Right renal cortex interstitium (tissue), 3 donors: ENCODE data around the gene FCSK. TPM values are rescaled to one million over a fixed set of nuclear protein-coding genes. Genes with fewer than 3 reads are reported as not detected.

Experiments
- DNase-seq, 3 donors: peaks; one replicate each; pipeline ENCODE4 v3.0.0-alpha.2; 2013; ENCODE audit warnings: low read depth in 3 of 3, low spot score in 2 of 3
- polyA plus RNA-seq, 3 donors: library from polyadenylated mRNA; unstranded; fragments of 120-200 nt; gene quantifications; one replicate each; pipeline ENCODE4 v1.2.1, GENCODE V29; 2013; ENCODE audit not compliant: insufficient read length in 3 of 3

FCSK gene
- polyA plus RNA-seq, 3 donors, result 11.6 to 13.8 (median 12.8) TPM

GRCh38 chr16:70453117-70453891, 1.1 kb upstream of the FCSK start:
- no peak for DNase-seq

- DNase-seq, result no peak
Measured at GRCh38 chr16:70453892-70454221, 538 bp upstream of the FCSK start.

GRCh38 chr16:70455910-70456309, 1.5 kb downstream of the FCSK start:
- DNase-seq, result no peak

GRCh38 chr16:70457446-70458166, 3.2 kb downstream of the FCSK start:
- DNase-seq, result no peak

DNA sequence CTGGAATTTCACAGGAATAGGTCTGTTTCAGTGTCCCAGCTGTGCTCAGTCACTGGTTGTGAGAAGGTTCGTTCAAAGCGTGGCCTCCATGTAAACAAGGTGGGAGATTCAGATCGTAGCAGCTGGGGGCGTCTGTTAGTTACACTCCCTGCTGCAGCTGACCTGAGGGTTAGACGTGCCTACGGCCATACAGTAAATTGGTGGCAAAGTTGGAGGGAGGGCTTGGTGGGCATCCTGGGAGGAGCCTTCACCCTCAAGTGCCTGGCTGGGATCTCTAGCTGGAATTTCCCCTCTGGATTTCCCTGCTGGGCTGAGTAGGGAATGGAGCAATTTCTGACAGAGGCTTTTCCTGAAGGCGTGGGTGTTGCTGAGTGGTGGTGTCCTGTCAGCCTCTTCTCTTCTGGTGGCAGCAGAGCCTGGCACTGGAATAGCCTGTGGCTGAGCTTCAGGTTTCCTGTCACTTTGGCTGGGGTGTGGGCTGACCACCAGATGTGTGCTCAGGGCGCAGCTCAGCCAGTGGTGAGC, 6.4 kb downstream of the FCSK start:
- no peak for DNase-seq

- DNase-seq, result no peak
Measured at GRCh38 chr16:70463235-70463634, 8.8 kb downstream of the FCSK start.

DNA sequence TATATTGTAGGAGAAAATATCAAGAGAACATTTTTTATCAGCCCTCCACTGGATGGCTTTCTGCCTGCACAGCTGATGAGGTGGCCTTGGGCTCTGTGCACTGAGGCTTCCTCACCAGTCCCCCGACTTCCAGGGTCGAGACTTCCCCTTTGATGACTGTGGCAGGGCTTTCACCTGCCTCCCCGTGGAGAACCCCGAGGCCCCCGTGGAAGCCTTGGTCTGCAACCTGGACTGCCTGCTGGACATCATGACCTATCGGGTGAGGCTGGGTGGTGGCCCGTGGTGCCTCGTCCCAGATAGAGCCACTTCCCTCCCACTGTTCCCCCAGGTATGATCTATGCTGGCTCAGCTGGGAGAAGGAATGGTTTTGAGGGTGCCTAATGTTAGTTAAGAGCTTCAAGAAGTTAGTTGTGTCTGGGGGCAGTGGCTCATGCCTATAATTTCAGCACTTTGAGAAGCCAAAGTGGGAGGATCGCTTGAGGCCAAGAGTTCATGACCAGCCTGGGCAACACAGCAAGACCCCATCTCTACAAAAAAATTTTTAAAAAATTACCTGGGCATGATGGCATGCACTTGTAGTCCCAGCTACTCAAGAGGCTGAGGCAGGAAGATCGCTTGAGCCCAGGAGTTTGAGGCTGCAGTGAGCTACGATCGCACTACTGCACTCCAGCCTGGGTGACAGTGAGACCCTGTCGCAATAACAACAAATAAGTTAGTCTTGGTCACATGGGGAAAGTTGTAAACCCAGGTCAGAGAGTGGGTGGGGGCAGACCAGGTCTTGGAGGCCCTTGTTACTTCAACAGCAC, 11.8 kb downstream of the FCSK start:
- no peak for DNase-seq

DNA sequence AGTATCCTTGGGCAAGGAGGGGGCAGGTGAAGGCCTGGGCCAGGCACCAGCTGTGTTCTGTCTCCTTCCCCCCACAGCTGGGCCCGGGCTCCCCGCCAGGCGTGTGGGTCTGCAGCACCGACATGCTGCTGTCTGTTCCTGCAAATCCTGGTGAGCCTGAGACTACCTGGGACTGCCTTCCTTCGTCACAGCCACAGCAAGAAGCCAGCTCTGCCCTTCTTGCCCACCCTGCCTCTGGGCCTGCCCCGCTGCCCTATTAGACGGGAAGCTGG, 12.3 kb downstream of the FCSK start:
- DNase-seq, result no peak

- DNase-seq, result no peak
Measured at GRCh38 chr16:70467113-70467512, 12.7 kb downstream of the FCSK start.

DNA sequence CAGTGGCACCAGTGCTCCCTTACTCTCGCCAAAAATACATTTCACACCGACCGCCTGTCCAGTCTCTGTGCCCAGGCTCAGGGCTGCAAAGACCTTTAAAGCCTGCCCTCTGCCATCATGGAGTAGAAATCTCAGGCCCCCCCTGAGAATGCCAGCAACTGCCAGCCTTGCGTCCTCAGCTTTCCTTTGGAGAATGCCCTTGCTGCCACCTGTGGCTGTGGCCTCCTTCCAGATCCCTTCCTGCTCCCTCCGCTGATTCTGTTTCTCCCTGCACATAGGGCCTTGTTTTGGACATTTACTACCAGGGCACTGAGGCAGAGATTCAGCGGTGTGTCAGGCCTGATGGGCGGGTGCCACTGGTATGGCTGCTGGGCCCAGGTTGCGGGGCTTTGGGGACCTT, 13.2 kb downstream of the FCSK start:
- no peak for DNase-seq

DNA sequence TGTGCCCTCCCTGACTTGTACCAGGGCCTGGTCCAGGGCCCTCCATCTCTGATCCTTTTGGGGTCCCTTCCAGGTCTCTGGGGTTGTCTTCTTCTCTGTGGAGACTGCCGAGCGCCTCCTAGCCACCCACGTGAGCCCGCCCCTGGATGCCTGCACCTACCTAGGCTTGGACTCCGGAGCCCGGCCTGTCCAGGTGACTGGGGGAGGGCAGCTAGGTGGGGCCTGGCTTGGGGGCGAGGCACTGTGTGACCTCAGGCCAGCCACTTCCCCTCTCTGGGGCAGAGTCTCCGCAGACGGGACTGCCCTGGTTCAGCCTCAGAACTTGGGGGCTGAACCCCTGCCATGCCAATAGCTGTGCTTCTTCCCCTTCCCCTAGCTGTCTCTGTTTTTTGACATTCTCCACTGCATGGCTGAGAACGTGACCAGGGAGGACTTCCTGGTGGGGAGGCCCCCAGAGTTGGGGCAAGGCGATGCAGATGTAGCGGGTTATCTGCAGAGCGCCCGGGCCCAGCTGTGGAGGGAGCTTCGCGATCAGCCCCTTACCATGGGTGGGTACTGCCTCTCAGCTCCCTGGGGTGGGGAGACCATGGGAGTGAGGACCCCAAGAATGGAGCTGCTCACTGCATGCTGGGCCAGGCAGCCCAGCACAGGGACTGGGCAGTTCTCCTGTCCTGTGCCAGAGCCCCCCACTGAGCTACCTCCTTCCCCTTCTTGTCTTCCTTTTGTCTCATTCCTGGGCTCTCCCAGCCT, 14.6 kb downstream of the FCSK start:
- DNase-seq, result no peak

DNA sequence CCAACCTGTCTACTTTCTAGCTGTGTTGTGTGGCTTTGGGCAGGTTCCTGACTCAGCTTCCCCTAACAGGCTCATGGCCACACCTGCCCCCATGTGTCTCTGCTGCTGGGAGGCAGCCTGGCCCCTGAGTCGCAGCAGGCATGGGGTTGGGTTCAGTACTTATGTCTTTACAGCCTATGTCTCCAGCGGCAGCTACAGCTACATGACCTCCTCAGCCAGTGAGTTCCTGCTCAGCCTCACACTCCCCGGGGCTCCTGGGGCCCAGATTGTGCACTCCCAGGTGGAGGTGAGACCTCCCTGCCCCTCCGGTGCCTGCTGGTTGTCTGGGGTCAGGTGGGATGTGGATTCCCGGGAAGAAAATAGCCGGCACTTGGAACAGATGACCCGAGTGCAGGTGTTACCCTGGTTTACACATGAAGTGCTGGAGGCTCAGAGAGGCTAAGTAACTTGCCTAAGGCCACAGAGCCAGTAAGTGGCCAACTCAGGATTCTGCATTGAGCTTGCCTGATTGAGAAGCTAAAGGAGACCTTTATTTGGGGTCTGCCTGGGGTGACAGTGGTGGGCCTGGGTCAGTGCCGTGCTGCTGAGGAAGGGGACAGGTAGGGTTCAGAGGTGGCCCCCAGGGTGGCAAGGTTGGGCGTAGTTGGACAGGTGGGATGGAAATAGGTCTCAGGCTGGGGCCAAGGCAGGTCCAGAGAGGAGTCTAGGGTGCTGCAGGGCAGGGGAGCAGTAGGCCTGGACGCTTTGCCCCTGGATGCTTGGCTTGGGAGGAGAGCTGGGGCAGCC, 15.9 kb downstream of the FCSK start:
- no peak for DNase-seq

DNA sequence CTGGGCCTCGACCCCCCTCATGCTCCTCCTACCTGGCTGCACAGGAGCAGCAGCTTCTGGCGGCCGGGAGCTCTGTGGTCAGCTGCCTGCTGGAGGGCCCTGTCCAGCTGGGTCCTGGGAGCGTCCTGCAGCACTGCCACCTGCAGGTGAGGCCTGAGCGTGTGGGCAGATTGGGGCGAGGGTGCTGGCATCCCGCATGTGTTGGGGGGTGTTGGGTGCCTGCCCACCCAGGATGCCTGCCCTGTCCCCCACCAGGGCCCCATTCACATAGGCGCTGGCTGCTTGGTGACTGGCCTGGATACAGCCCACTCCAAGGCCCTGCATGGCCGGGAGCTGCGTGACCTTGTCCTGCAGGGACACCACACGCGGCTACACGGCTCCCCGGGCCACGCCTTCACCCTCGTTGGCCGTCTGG, 16.5 kb downstream of the FCSK start:
- no peak for DNase-seq

DNA sequence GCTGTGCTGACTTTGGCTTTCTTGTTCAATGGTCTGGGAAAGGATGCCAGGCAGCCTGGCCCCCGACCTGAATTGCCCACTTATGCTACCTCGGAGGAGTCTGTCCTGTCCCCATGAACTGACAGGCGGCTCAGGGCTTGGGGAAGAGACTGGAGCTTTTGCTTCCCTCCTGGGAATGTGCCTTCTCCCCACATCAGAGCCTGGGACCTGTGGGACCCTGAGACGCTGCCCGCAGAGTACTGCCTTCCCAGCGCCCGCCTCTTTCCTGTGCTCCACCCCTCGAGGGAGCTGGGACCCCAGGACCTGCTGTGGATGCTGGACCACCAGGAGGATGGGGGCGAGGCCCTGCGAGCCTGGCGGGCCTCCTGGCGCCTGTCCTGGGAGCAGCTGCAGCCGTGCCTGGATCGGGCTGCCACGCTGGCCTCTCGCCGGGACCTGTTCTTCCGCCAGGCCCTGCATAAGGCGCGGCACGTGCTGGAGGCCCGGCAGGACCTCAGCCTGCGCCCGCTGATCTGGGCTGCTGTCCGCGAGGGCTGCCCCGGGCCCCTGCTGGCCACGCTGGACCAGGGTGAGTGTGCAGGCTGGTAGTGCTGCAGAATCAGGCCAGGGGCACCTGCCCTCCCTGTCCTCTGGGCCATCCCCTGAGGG, 18.5 kb downstream of the FCSK start:
- DNase-seq, result no peak

GRCh38 chr16:70473446-70474319, 19.3 kb downstream of the FCSK start:
- DNase-seq, result no peak

DNA sequence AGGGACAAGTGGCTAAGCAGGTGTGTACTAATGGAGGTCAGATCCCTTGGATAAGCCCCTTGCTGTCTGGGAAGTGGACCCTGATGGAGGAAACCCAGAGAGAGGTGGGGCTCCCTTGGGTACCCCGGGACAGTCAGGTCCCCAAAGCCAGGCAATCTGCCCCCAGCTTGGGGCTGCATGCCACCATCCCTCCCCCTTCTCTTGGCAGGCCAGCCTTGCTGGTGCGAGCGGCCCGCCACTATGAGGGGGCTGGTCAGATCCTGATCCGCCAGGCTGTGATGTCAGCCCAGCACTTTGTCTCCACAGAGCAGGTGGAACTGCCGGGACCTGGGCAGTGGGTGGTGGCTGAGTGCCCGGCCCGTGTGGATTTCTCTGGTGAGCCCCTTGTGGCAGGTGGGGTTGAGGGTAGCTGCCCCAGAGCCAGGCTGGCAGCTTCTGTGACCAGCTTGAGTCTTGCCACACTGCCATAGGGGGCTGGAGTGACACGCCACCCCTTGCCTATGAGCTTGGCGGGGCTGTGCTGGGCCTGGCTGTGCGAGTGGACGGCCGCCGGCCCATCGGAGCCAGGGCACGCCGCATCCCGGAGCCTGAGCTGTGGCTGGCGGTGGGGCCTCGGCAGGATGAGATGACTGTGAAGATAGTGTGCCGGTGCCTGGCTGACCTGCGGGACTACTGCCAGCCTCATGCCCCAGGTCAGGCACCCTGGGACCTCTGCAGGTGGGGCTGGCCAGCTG, 20.1 kb downstream of the FCSK start:
- no peak for DNase-seq

- DNase-seq, result no peak
Measured at GRCh38 chr16:70475054-70475871, 20.9 kb downstream of the FCSK start.
